ENCODE results near the gene MTR.

The MTR gene

GRCh38 chr1:236882678-236883077, 87.6 kb downstream of the MTR start:
- H3K79me2 ChIP-seq (ENCODE audit: insufficient read depth, low read length): no peaks in the 10 kb centered on the region
- H4K20me1 ChIP-seq (ENCODE audit: low read depth, low read length): no peaks in the 10 kb centered on the region
- no peak for TF ChIP-seq CTCF (IDR thresholded peaks at IDR 0.05; ENCODE audit: insufficient read depth, low read length, poor library complexity, severe bottlenecking)
- TF ChIP-seq EZH2phosphoT487 (conservative IDR thresholded peaks at IDR 0.05; ENCODE audit: low read length): no peak
- H3K9me3 ChIP-seq (ENCODE audit: insufficient read depth, low read length): no peaks in the 10 kb centered on the region
- no peaks in the 10 kb centered on the region for H3F3A ChIP-seq (ENCODE audit: insufficient read depth)
- H3K9ac ChIP-seq (ENCODE audit: low read length): no peak overlapping the region
- H3K27ac ChIP-seq (ENCODE audit: low read depth, low read length): no peak overlapping the region
- H3K9me2 ChIP-seq (replicated peaks; ENCODE audit: insufficient read depth, low read length): no peaks in the 10 kb centered on the region
- no peaks in the 10 kb centered on the region for H3K27me3 ChIP-seq (ENCODE audit: low read length)
- H3K4me3 ChIP-seq (ENCODE audit: insufficient read depth, low read length, poor library complexity, severe bottlenecking): no peak overlapping the region
- no peak overlapping the region for H3K4me2 ChIP-seq (ENCODE audit: low read depth, low read length, poor library complexity, severe bottlenecking)
- no peak overlapping the region for H2AFZ ChIP-seq (ENCODE audit: low read depth, low read length, severe bottlenecking)
- H3K36me3 ChIP-seq (ENCODE audit: low read length): 0 out of 2 replicates have a peak, but pooled peaks cover 6% of the 10 kb centered on the region

DNA sequence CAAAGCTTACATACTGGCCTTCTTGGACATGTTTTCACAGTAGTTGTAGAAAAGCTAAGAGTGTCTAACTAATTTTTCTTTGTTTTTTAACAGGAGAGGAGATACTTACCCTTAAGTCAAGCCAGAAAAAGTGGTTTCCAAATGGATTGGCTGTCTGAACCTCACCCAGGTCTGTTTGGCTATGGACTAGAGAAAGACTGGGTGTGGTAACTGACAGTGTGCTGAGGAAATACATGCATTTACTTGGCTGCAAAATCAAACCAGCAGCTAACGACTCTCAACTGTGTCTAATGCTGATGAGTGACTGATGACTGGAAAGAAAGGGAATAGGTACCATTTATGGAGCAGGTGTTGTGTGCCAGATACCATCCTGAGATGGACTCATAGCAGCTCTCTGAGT, 91.1 kb downstream of the MTR start:
- H2AFZ ChIP-seq (ENCODE audit: low read depth, low read length, severe bottlenecking): no peak overlapping the region
- H3K9me3 ChIP-seq (ENCODE audit: insufficient read depth, low read length): no peaks in the 10 kb centered on the region
- H3K27me3 ChIP-seq (ENCODE audit: low read length): no peaks in the 10 kb centered on the region
- H3K4me3 ChIP-seq (ENCODE audit: insufficient read depth, low read length, poor library complexity, severe bottlenecking): no peak overlapping the region
- no peak overlapping the region for H3K27ac ChIP-seq (ENCODE audit: low read depth, low read length)
- TF ChIP-seq EZH2phosphoT487 (conservative IDR thresholded peaks at IDR 0.05; ENCODE audit: low read length) (no peak), CTCF (IDR thresholded peaks at IDR 0.05; ENCODE audit: insufficient read depth, low read length, poor library complexity, severe bottlenecking) (no peak)
- H3K9ac ChIP-seq (ENCODE audit: low read length): no peak overlapping the region
- H3K36me3 ChIP-seq (ENCODE audit: low read length): 0 out of 2 replicates have a peak, but pooled peaks cover 5% of the 10 kb centered on the region
- no peaks in the 10 kb centered on the region for H3K9me2 ChIP-seq (replicated peaks; ENCODE audit: insufficient read depth, low read length)
- H3K79me2 ChIP-seq (ENCODE audit: insufficient read depth, low read length): no peaks in the 10 kb centered on the region
- H4K20me1 ChIP-seq (ENCODE audit: low read depth, low read length): no peaks in the 10 kb centered on the region
- H3K4me2 ChIP-seq (ENCODE audit: low read depth, low read length, poor library complexity, severe bottlenecking): no peak overlapping the region
- no peaks in the 10 kb centered on the region for H3F3A ChIP-seq (ENCODE audit: insufficient read depth)

DNA sequence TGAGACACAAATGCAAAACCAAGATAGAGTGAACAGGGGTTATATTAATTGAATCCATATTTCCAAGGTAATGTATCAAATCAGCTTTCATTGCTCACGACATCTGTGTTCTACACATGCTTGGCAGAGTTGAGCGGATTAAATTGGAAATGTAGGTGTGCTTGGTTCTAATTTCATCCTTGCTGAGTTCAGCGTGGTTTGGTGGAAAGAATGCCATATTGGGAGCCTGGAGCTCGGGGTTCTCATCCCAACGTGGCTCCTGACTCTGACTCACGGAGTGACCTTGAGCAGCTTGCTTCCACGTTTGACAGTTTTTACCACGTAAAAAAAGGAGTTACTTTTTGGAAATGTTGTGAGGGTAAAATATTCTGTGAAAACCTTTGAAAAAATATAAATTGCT, 92.0 kb downstream of the MTR start:
- no peaks in the 10 kb centered on the region for H3K9me3 ChIP-seq (ENCODE audit: insufficient read depth, low read length)
- H3K4me3 ChIP-seq (ENCODE audit: insufficient read depth, low read length, poor library complexity, severe bottlenecking): no peak overlapping the region
- H3F3A ChIP-seq (ENCODE audit: insufficient read depth): no peaks in the 10 kb centered on the region
- no peak overlapping the region for H3K9ac ChIP-seq (ENCODE audit: low read length)
- no peaks in the 10 kb centered on the region for H4K20me1 ChIP-seq (ENCODE audit: low read depth, low read length)
- no peaks in the 10 kb centered on the region for H3K9me2 ChIP-seq (replicated peaks; ENCODE audit: insufficient read depth, low read length)
- no peak overlapping the region for H3K27ac ChIP-seq (ENCODE audit: low read depth, low read length)
- no peaks in the 10 kb centered on the region for H3K27me3 ChIP-seq (ENCODE audit: low read length)
- H2AFZ ChIP-seq (ENCODE audit: low read depth, low read length, severe bottlenecking): no peak overlapping the region
- 0 out of 2 replicates have a peak, but pooled peaks cover 5% of the 10 kb centered on the region for H3K36me3 ChIP-seq (ENCODE audit: low read length)
- no peak for TF ChIP-seq EZH2phosphoT487 (conservative IDR thresholded peaks at IDR 0.05; ENCODE audit: low read length)
- no peak for TF ChIP-seq CTCF (IDR thresholded peaks at IDR 0.05; ENCODE audit: insufficient read depth, low read length, poor library complexity, severe bottlenecking)
- H3K79me2 ChIP-seq (ENCODE audit: insufficient read depth, low read length): no peaks in the 10 kb centered on the region
- no peak overlapping the region for H3K4me2 ChIP-seq (ENCODE audit: low read depth, low read length, poor library complexity, severe bottlenecking)

Data from SU-DHL-6 (cell line).